ENCODE results near the gene KASH5.

KASH5 gene

DNA sequence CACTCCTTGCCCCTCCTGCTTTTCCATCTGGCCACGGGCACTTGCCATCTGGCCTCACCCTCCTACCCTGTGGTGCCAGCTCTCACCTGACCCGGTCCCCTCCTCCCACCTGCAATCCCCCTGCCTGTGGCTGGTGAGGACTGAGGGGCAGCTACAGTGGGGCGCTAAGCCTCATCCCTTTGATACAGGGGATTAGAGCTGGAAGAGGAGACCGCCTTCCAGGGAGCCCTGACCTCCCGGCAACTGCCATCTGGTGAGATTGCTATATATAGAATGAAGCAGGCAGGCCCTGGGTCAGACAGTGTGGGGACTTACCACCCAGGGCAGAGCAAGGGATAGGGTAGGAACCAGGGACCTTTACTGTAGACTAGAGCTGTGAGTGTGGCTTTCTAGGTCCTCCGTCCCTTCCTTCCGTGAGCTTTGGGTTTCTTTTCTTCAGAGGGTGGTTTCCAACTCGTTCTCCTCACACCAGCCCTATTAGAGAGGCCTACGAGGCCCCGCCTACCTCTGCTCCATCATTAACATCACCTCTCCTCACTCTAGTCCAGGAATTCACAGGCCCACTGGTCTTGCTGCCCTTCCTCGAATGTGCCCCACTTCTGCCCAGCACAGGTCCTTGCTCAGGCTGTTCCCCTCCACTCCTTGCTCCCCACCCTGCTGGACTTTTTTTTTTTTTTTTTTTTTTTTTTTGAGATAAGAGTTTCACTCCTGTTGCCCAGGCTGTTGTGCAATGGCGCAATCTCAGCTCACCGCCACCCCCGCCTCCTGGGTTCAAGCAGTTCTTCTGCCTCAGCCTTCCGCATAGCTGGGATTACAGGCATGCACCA lies 7.7 kb downstream of the KASH5 start:
- DNase-seq (ENCODE audit: low read depth in 3 of 3), result no peak

DNA sequence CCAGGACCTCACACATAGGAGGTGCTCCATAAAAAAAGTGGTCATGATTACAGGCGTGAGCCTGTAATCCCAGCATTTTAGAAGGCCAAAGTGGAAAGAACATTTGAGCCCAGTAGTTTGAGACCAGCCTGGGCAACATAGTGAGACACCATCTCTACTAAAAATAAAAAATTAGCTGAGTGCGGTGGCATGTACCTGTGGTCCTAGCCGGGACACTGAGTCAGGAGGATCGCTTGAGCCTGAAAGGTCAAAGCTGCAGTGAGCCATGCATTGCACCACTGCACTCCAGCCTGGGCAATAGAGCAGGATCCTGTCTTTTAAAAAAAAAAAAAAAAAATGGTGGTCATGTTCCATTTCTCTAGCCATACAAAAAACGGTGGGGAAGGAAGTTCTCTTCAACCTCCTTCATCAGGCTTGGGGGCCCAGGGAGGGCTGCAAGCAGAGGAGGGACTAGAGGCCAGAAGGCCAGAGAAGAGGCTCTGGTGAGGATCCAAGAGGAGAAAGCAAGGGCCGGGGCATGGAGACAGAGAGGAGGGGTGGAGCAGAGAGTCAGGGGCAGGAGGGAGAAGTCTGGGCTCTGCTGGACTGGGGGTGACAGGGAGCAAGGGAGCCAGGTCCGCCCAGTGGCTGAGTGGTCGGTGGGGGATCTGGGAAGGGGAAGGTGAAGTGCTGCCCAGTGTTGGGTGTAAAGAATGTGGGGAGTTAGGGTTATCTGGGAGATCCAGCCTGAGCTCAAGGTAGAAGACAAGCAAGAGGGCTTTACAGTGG lies 8.9 kb downstream of the KASH5 start:
- no peak for DNase-seq (ENCODE audit: low read depth in 3 of 3)

DNA sequence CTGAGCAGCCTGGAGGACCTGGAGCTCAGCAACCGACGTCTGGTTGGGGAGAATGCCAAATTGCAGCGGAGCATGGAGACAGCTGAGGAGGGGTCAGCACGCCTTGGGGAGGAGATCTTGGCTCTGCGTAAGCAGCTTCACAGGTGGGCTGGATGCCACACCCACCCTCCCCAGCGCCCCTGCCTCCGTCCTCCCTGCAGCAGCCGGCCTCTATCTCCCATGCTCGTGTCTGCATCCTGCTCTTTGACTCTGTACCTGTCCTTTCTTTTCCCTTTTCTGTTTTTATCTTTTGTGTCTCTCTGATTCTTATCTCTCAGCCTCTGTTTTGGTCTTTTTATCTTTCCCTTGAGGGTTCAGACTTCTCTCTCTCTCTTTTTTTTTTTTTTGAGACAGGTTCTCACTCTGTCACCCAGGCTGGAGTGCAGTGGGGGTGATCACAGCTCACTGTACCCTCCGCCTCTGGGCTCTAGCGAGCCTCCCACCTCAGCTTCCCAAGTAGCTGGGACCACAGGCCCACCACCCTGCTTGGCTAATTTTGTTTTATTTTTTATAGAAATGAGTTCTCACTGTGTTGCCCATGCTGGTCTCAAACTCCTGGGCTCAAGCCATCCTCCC lies 10.1 kb downstream of the KASH5 start:
- DNase-seq (ENCODE audit: low read depth in 3 of 3), result no peak

DNA sequence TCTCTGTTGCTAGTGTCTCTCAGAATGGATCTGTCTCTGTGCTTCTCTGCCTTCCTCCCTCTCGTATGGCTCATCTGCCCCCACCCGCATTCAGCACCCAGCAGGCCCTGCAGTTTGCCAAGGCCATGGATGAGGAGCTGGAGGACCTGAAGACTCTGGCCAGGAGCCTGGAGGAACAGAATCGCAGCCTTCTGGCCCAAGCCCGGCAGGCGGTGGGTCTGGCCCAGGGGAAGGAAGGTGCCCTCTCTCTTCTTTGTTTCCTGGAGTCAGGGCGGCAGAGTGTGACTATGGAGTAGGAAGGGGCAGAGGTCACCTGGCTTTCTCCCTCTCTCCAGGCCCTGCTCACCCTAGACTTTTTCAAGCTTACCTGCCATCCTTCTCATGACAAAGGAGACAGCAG lies 10.9 kb downstream of the KASH5 start:
- DNase-seq (ENCODE audit: low read depth in 3 of 3), result no peak

DNA sequence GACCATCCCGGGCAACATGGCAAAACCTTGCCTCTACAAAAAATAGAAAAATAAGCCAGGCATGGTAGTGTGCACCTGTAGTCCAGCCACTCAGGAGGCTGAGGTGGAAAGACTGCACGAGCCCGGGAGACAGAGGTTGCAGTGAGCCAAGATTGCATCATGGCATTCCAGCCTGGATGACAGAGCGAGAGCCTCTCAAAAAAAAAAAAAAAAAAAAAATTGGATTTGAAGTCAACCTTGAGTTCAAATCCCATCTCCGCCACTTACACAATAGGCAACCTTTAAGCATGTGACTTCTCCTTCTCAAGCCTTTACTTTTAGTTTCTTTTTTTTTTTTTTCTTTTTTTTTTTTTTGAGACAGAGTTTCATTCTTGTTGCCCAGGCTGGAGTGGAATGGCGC lies 12.0 kb downstream of the KASH5 start:
- no peak for DNase-seq (ENCODE audit: low read depth in 3 of 3)

DNA sequence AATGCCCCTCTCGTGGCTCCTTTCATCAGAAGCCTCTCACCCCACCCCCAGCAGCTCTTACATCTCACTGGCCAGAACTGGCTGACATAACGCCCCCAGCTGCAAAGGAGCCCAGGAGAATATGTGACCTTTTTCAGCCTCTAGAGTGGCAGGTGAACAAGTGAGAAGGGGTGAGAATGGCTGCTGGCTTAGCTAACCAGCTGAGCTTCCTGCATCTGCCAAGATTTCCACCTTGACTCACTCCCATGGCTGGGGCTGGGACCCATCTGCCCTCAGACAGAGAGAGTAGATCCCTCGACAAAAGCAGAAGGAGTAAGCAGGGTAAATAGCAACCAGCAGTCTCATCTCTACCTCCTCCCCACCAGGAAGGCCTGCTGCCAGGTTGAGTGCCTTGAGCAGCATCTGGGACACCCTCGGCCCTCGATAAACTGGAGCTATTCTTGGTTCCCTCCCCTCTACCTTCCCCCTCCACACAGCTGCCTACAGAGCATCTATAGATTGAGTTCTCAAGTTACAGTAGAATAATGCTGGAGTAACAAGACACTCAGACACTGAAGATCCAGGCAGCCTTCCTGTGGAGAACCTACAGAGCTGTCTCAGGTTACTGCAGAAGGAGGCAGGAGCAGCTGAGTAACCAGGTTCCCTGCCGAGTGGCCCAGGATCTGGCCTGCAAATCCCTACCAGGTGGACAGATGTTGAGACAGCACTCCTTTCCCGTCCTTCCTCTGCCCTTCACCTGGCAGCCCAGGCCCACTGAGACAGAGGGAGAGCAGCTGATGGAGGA lies 15.5 kb downstream of the KASH5 start:
- DNase-seq (ENCODE audit: low read depth in 3 of 3), result no peak

DNA sequence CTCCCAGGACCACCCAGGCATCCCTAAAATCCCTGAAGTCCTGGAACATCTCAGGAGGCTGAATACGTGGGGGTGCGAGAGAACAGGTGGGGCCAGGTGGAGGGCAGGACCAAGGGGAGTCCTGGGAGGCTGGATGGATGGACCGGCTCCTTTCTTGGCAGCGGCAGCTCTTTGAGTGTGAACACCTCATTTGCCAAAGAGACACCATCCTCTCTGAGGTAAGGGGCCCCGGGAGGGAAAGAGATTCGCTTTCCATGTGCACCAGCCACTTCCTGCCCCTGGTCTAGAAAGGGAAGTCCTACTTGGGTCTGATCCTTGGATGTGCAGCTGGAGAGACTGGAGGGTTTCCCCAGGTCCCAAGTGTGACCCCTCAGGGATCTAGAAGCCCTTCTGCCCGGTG lies 19.0 kb downstream of the KASH5 start:
- DNase-seq (ENCODE audit: low read depth in 3 of 3), result no peak

DNA sequence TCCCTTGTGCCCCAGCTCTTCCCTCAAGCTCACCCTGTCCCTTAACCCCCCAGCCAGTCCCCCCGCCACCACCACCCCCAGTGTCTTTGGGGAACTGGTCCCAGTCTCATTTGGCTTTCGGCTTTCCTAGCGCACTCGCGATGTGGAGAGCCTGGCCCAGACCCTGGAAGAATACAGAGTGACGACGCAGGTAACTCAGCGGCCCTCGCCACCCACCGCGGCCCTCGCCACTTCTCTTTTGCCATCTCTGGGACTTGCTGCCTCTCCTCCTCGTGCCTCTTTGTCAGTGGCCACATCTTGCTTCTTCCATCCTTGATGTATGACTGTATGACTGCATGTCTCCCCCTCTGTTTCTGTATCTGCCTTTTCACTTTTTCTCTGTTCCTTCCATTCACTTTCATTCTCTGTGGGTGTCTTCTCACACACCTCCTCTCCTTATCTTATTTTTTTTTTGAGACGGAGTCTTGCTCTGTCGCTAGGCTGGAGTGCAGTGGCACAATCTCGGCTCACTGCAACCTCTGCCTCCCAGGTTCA lies 19.5 kb downstream of the KASH5 start:
- DNase-seq (ENCODE audit: low read depth in 3 of 3), result no peak

DNA sequence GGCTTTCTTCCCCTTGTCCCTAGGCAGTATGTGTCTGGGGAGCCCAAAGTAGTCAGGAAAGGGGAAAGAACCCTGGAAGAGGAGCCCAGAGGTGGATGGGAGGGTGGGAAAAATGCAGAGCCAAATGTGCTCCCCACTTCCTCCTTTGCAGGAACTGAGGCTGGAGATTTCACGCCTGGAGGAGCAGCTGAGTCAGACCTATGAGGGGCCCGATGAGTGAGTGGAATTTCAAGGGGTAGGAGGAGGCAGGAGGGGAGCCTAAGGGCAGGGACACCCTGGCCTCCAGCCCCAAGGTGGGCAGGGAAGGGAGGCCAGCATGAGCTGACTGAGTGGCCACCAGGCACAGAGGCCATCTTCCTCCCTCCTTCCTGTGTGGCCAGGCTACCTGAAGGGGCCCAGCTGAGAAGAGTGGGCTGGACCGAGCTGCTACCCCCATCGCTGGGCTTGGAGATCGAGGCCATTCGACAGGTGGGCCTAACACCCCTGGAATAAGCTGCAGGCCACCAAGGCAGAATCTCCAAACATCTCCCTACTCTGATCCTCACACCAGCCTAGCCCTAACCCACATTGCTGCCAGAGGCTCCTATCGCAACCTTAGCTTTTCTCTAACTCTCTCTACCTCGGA lies 20.9 kb downstream of the KASH5 start:
- DNase-seq (ENCODE audit: low read depth in 3 of 3), result no peak

DNA sequence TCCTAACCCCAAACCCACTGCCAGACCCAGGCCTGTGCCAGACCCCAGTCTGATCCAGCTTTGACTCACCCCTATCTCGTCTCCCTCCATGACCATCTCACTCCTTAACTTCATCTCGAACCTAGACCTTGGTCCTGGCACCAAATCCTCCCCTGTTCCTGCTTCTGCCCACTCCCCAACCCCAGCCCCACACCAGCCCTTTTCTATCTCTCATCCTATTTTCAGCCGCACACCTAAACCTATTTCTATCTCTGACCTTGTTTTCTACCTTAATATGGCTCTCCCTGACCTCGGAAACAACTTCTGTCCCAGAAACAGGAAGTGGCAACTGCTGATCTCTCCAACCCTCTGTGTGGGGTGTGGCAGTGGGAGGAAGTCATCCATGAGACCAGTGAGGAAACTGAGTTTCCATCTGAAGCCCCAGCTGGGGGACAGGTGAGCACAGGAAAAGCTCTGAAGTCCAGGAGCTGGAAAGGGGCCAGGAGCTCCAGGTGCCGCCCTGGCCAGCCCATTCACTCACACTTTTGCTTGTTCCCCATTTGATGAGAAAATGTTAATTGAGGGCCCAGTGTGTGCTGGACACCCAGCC lies 21.5 kb downstream of the KASH5 start:
- no peak for DNase-seq (ENCODE audit: low read depth in 3 of 3)

DNA sequence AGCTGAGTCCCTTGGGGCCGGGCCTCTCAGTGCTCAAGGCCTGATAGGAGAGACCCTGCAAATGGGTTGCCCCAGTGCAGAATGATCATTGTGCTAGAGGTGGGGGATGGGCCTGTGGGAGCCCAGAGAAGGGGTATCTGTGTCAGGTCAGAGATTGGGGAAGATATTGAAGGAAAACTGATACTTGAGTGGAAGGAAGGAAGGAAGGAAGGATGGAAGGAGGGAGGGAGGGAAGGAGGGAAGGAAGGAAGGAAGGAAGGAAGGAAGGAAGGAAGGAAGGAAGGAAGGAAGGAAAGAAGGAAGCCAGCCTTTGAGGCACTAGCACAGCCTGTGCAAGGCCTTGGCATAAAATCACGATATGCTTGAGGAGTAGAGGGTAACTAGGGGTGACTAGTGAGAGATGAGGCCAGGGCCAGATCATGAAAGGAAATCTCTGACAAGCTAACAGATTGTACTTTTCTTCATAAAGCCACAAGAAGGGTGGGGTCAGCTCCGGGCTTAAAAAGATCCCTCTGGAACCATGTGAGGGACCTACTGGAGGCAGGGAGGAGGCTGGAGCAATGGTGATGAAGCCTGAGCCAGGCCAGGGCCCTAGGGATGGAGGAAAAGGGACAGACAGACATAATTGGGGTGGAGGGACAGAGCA lies 23.8 kb downstream of the KASH5 start:
- no peak for DNase-seq (ENCODE audit: low read depth in 3 of 3)

DNA sequence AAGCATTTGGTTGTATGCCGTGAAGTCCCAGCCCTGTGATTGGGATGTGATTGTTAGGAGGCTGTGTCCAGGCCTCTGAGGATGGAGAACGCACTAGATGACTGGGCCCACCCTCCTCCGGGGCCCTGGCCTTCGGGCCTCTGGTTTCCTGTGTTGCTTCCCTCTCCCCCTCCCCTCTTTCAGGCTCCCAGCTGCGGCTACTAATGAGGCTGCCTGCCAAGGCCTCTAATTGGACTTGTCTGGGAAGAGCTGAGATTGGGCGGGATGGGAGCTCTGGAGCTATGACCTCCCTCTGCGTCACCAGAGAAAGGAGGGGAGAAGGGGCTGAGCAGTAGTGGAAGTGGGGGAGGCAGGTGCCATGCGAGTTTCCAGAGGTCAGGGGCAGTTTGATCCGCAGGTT lies 25.3 kb downstream of the KASH5 start:
- no peak for DNase-seq (ENCODE audit: low read depth in 3 of 3)

DNA sequence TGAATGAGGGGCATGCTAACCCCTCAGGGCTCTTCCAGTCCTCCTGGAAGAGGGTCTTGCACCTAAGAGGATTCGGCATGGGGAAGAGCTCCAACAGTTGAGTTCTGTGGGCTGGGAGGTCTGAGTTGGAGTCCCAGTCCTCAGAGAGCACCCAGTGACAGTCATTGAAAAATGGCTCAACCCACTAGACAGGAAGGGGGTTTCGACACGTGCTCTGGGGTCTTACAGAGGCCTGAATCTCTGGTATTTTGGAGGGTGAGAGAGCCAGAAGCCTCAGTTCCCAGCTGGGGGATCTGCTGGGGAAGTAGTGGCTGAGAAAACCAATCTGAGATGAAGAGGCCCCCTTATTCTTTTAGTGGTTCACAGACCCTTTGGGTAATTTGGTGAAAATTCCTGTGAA lies 26.2 kb downstream of the KASH5 start:
- DNase-seq (ENCODE audit: low read depth in 3 of 3), result no peak

DNA sequence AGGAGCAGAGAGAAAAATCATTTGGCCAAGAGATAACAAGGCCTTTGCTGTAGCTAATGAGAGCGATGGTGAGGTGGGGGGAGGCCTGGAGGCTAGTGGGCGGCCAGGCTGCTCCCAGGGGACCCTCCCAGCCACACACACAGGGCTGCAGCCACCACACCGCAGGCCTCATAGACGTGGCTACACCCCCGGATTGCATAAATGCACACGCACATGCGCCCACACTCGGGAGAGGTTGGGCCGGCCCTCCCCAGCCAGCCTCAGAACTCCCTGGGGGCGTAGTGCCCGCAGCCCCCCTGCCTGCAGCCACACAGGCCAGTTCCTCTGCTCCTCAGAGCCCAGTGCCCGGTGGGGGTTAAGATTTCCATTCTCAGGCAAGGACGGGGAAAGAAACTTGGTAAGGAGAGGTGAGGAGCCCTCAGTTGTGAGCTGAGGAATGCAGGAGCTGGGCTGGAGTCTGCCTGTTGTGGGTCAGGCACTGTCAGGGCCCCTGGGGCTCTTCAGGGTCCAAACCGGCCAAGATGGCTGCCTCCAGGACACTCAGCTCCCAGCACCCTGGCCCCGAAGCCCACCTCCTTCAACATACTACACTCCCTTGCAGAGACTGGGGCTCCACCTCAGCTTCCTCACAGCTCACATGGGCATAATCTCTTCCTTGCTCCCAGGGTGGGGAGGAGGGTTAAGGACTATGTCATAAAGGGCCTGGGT lies 27.2 kb downstream of the KASH5 start:
- no peak for DNase-seq (ENCODE audit: low read depth in 3 of 3)

DNA sequence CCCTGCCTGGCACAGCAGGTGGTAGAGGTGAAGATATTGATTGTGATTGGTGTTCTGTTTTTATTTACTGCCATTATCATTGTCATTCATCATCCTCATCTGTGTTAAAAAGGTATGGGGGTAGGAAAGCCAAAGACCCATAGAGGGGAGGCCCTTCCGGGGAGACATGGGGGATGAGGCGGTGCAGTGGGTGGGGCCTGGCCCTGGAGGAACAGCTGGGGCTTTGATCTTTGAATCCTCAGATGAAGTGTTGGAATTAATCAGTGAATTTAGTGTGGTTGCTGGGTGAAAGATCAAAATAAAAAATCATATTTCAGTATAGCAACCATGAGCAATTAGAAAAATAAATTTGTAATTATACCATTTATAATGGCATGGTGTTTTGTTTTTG lies 27.8 kb downstream of the KASH5 start:
- DNase-seq (ENCODE audit: low read depth in 3 of 3), result no peak

DNA sequence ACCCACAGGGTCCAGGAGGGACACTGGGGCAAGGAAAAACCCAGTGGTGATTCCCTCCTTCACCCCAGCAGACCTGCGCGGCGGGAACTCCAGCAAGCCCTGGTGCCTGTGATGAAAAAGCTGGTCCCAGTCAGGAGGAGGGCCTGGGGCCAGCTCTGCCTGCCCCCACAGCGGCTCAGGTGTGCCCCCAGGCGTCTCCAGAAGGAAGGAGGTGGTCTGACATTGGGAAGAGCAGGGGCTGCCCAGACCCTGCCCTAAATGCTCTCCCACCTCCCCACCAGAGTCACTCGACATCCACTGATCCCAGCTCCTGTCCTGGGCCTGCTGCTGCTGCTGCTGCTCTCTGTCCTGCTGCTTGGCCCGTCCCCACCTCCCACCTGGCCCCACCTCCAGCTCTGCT lies 29.0 kb downstream of the KASH5 start:
- DNase-seq (ENCODE audit: low read depth in 3 of 3), result no peak

DNA sequence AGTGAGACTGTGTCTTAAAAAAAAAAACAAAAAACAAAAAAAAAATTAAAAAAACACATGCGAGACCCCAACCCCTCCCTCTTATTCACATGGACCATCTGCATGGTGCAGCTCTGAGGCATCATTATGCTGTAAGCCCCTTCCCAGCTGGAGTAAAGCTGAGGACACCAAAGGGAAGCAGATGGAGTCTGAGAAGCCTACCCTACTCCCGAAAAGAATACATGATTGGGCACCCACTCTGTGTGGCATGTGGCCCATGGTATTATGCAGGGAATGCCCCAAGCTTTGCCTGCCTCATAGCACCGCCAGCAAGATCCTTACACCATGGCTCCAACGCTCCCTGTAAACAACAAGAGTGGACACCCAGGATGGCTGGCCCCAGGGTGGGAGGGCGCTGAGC lies 30.5 kb downstream of the KASH5 start:
- DNase-seq (ENCODE audit: low read depth in 3 of 3), result no peak

DNA sequence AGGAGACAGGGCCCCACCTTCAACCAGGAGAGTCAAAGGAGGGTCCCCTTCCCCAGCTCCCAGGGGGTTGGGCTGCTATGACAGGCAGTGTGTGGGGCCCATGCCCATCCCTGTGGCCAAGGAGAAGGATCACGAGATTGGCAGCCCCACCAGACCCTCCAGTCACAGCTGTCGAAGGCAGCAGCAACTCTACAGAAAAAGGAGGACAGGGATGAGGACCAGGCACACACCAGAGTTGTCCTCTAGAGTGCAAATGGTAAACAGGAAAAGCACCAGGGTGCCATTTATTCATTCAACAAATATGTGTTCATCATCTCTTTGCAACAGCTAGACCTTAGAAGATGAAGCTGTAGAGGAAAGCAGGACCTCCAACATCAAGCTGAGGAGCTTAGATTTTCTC lies 31.1 kb downstream of the KASH5 start:
- no peak for DNase-seq (ENCODE audit: low read depth in 3 of 3)

DNA sequence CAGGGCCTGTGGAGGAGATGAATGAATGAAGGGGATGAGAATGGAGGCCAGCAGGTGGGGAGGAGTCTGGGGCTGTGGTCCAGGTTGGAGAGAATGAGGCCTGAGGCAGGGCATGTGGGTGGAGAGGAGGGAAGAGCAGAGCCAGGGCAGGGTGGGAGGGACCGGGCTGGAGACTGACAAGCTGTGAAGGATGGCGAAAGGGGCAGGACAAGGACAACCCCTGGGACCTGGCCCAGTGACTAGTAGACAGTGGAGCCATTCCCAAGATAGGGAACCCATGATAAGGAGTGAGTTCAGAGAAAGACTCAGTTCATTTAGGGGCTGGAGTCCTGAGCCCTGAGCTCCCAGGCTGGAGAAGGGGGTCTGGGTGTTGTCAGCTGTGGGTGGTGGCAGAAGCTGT lies 32.2 kb downstream of the KASH5 start:
- no peak for DNase-seq (ENCODE audit: low read depth in 3 of 3)

All from stimulated activated CD4-positive, alpha-beta T cell treated with anti-CD3 and anti-CD28 coated beads, TNF-alpha, amount 100 ng/mL, for 24 hours (primary cell).